Muscle of leg (tissue), 11 donors: ENCODE measurements around the gene IQCF5. TPM values are rescaled to one million over a fixed set of nuclear protein-coding genes. Genes with fewer than 3 reads are reported as not detected.

Experiments
- DNase-seq: peaks from one replicate; pipeline ENCODE4 v3.0.0; 2013
- H3K27ac ChIP-seq: one replicate; pipeline ENCODE4 v1.5.1; 2013; ENCODE audit warnings: mild to moderate bottlenecking, low read length, control low read depth
- H3K27me3 ChIP-seq: one replicate; pipeline ENCODE4 v1.6.1; 2013; ENCODE audit warnings: low read length; ENCODE audit not compliant: control insufficient read depth, insufficient read depth
- H3K36me3 ChIP-seq: one replicate; pipeline ENCODE4 v1.6.1; 2013; ENCODE audit warnings: low read length; ENCODE audit not compliant: control insufficient read depth, insufficient read depth
- H3K4me1 ChIP-seq: one replicate; pipeline ENCODE4 v1.6.1; 2013; ENCODE audit warnings: low read length; ENCODE audit not compliant: control insufficient read depth, insufficient read depth
- H3K4me3 ChIP-seq: one replicate; pipeline ENCODE4 v1.5.1; 2013; ENCODE audit warnings: low read length, control low read depth
- H3K9me3 ChIP-seq: replicated peaks from 2 replicates; pipeline ENCODE4 v1.6.1; 2013; ENCODE audit warnings: low read depth, low read length; ENCODE audit not compliant: control insufficient read depth
- WGBS: methylation state at CpG from one replicate; pipeline ENCODE4 v1.1.5; 2013; ENCODE audit warnings: missing lambda C conversion rate; ENCODE audit not compliant: insufficient coverage; 5-methylcytosine and 5-hydroxymethylcytosine counted together
- polyA plus RNA-seq, 8 donors: library from polyadenylated mRNA; unstranded; fragments of 120-200 nt; gene quantifications; one replicate each; pipeline versions ENCODE4 v1.2.1 to v1.2.3, GENCODE V29; 2013; ENCODE audit warnings: inconsistent platforms in 1 of 8, low replicate concordance in 1 of 8; ENCODE audit not compliant: insufficient read length in 8 of 8, insufficient read depth in 1 of 8
- total RNA-seq: library from RNA; stranded (reverse); fragments of 120-200 nt; gene quantifications from one replicate; pipeline ENCODE4 v1.2.4, GENCODE V29; 2013

The IQCF5 gene
- total and polyA plus RNA-seq, 9 donors = not detected

GRCh38 chr3:51894391-51894790 lies 19.0 kb upstream of the IQCF5 start:
- no peaks in the 10 kb centered on the region for H3K9me3 ChIP-seq
- H3K27ac ChIP-seq = no peak overlapping the region
- no CpG with 5 or more reads among the region's 4 CpGs for WGBS
- H3K36me3 ChIP-seq = no peaks in the 10 kb centered on the region
- DNase-seq = no peak
- H3K4me1 ChIP-seq = no peaks in the 10 kb centered on the region
- no peaks in the 10 kb centered on the region for H3K27me3 ChIP-seq
- no peak overlapping the region for H3K4me3 ChIP-seq

GRCh38 chr3:51891242-51892039 lies 16.0 kb upstream of the IQCF5 start:
- Histone ChIP-seq H3K27me3 (no peaks in the 10 kb centered on the region), H3K9me3 (no peaks in the 10 kb centered on the region), H3K4me3 (no peak overlapping the region), H3K27ac (no peak overlapping the region), H3K36me3 (no peaks in the 10 kb centered on the region), H3K4me1 (no peaks in the 10 kb centered on the region)
- no peak for DNase-seq
- 52% methylated on average over 3 of the region's 7 CpGs for WGBS

- no peaks in the 10 kb centered on the region for H3K36me3 ChIP-seq
- H3K4me3 ChIP-seq = no peak overlapping the region
- H3K9me3 ChIP-seq = no peaks in the 10 kb centered on the region
- no peaks in the 10 kb centered on the region for H3K27me3 ChIP-seq
- H3K4me1 ChIP-seq = no peaks in the 10 kb centered on the region
- WGBS = 90% methylated on average over 6 of the region's 12 CpGs
- DNase-seq = no peak
- no peak overlapping the region for H3K27ac ChIP-seq
Measured at GRCh38 chr3:51888463-51889105, 13.2 kb upstream of the IQCF5 start.

- 83% methylated on average over 1 of the region's 2 CpGs for WGBS
- Histone ChIP-seq H3K9me3 (no peaks in the 10 kb centered on the region), H3K36me3 (no peaks in the 10 kb centered on the region), H3K4me3 (no peak overlapping the region), H3K4me1 (no peaks in the 10 kb centered on the region), H3K27me3 (no peaks in the 10 kb centered on the region), H3K27ac (no peak overlapping the region)
- no peak for DNase-seq
Measured at GRCh38 chr3:51887620-51888019, 12.2 kb upstream of the IQCF5 start.

- no peaks in the 10 kb centered on the region for H3K4me1 ChIP-seq
Measured at GRCh38 chr3:51886447-51886846, 11.0 kb upstream of the IQCF5 start.

GRCh38 chr3:51879937-51880336 lies 4.5 kb upstream of the IQCF5 start:
- no peaks in the 10 kb centered on the region for H3K4me1 ChIP-seq
- no peak for DNase-seq
- H3K36me3 ChIP-seq = no peaks in the 10 kb centered on the region
- H3K27ac ChIP-seq = no peak overlapping the region
- WGBS = no CpG with 5 or more reads among the region's 2 CpGs
- no peaks in the 10 kb centered on the region for H3K9me3 ChIP-seq
- H3K27me3 ChIP-seq = no peaks in the 10 kb centered on the region
- H3K4me3 ChIP-seq = no peak overlapping the region

More at GRCh38 chr3:51886447-51886846, 11.0 kb upstream of the IQCF5 start:
- DNase-seq = no peak
- no peaks in the 10 kb centered on the region for H3K27me3 ChIP-seq
- H3K4me3 ChIP-seq = no peak overlapping the region
- H3K9me3 ChIP-seq = no peaks in the 10 kb centered on the region
- H3K27ac ChIP-seq = no peak overlapping the region
- H3K36me3 ChIP-seq = no peaks in the 10 kb centered on the region

- Histone ChIP-seq H3K27ac (no peak overlapping the region), H3K27me3 (no peaks in the 10 kb centered on the region), H3K36me3 (no peaks in the 10 kb centered on the region), H3K4me1 (no peaks in the 10 kb centered on the region), H3K9me3 (no peaks in the 10 kb centered on the region), H3K4me3 (no peak overlapping the region)
- WGBS = 54% methylated on average over 6 of the region's 6 CpGs
- no peak for DNase-seq
Measured at GRCh38 chr3:51876186-51876585, 785 bp upstream of the IQCF5 start.

- no peak overlapping the region for H3K4me3 ChIP-seq
- H3K36me3 ChIP-seq = no peaks in the 10 kb centered on the region
- no peaks in the 10 kb centered on the region for H3K9me3 ChIP-seq
- H3K4me1 ChIP-seq = no peaks in the 10 kb centered on the region
- no peaks in the 10 kb centered on the region for H3K27me3 ChIP-seq
- 60% methylated on average over 1 of the region's 4 CpGs for WGBS
- no peak overlapping the region for H3K27ac ChIP-seq
- DNase-seq = no peak
Measured at GRCh38 chr3:51874889-51875288, 512 bp downstream of the IQCF5 start.

GRCh38 chr3:51874411-51874810 lies 990 bp downstream of the IQCF5 start:
- no peak for DNase-seq
- Histone ChIP-seq H3K27ac (no peak overlapping the region), H3K9me3 (no peaks in the 10 kb centered on the region), H3K27me3 (no peaks in the 10 kb centered on the region), H3K36me3 (no peaks in the 10 kb centered on the region), H3K4me3 (no peak overlapping the region), H3K4me1 (no peaks in the 10 kb centered on the region)
- 81% methylated on average over 2 of the region's 2 CpGs for WGBS

GRCh38 chr3:51873876-51874275 lies 1.5 kb downstream of the IQCF5 start:
- H3K27me3 ChIP-seq = no peaks in the 10 kb centered on the region
- no peak overlapping the region for H3K4me3 ChIP-seq
- no peak for DNase-seq
- no peaks in the 10 kb centered on the region for H3K9me3 ChIP-seq
- H3K36me3 ChIP-seq = no peaks in the 10 kb centered on the region
- no peaks in the 10 kb centered on the region for H3K4me1 ChIP-seq
- H3K27ac ChIP-seq = no peak overlapping the region
- 87% methylated on average over 10 of the region's 10 CpGs for WGBS
